Putamen (tissue), 1 donor: Measurements from ENCODE around the gene ZNF253.
"Not testable (repeated sequence)": the region's sequence is repeated elsewhere in the genome, so short reads cannot be mapped to it uniquely, and the experiment has no call there.

ENCODE experiments used
- DNase-seq: peaks from one replicate; pipeline ENCODE4 v3.0.0-alpha.2; 2016; ENCODE audit warnings: low spot score

Gene ZNF253

GRCh38 chr19:19865750-19866610 lies at the start of gene ZNF253:
TSS of gene ZNF253 (plus strand) at chr19:19865882. CDS start at chr19:19865997, 115 bp downstream.
- DNase-seq = peak; percentile 98

- DNase-seq = no peak
Measured at GRCh38 chr19:19816679-19817078, 49.0 kb upstream of the ZNF253 start.

- peak; percentile 25 for DNase-seq
Measured at GRCh38 chr19:19817357-19817756, 48.3 kb upstream of the ZNF253 start.

GRCh38 chr19:19820774-19821320 lies 44.8 kb upstream of the ZNF253 start:
- DNase-seq = no peak

GRCh38 chr19:19821366-19821951 lies 44.2 kb upstream of the ZNF253 start, which contains the start of gene ZNF506:
TSS of gene ZNF506 (minus strand) at chr19:19821750. CDS start at chr19:19821603, 147 bp downstream.
- DNase-seq = peak; percentile 98

GRCh38 chr19:19821976-19822375 lies 43.7 kb upstream of the ZNF253 start:
- DNase-seq = not testable (repeated sequence)

- DNase-seq = no peak
Measured at GRCh38 chr19:19823916-19824315, 41.8 kb upstream of the ZNF253 start.

- DNase-seq = no peak
Measured at GRCh38 chr19:19826875-19827274, 38.8 kb upstream of the ZNF253 start.

GRCh38 chr19:19835560-19836038 lies 30.1 kb upstream of the ZNF253 start:
- DNase-seq = no peak

GRCh38 chr19:19847781-19848180 lies 17.9 kb upstream of the ZNF253 start:
- DNase-seq = no peak

GRCh38 chr19:19849056-19849455 lies 16.6 kb upstream of the ZNF253 start:
- DNase-seq = no peak

- DNase-seq = not testable (repeated sequence)
Measured at GRCh38 chr19:19851740-19852139, 13.9 kb upstream of the ZNF253 start.

GRCh38 chr19:19858751-19859150 lies 6.9 kb upstream of the ZNF253 start:
- no peak for DNase-seq

- DNase-seq = peak; percentile 62
Measured at GRCh38 chr19:19860756-19861390, 4.8 kb upstream of the ZNF253 start.

GRCh38 chr19:19866611-19867248 lies 1.0 kb downstream of the ZNF253 start:
- no peak for DNase-seq

- not testable (repeated sequence) for DNase-seq
Measured at GRCh38 chr19:19870086-19870485, 4.4 kb downstream of the ZNF253 start.

- DNase-seq = no peak
Measured at GRCh38 chr19:19871932-19872331, 6.2 kb downstream of the ZNF253 start.

- DNase-seq = no peak
Measured at GRCh38 chr19:19873381-19873780, 7.7 kb downstream of the ZNF253 start.

GRCh38 chr19:19877724-19878123 lies 12.0 kb downstream of the ZNF253 start:
- DNase-seq = no peak

- DNase-seq = no peak
Measured at GRCh38 chr19:19884583-19884982, 18.9 kb downstream of the ZNF253 start.

GRCh38 chr19:19892055-19892941 lies 26.6 kb downstream of the ZNF253 start:
- DNase-seq = not testable (repeated sequence)
